GM23338 (cell line): ENCODE data around the gene FOXG1.

Source experiments
- CREB1 ChIP-seq: fragments of 250-450 bp; sonication (Bioruptor Pico); IDR thresholded peaks from 2 replicates; pipeline ENCODE4 v1.5.0; 2020; ENCODE audit warnings: low read depth, mild to moderate bottlenecking, moderate library complexity
- CTCF ChIP-seq, 2 experiments: fragments of 200-600 bp in 1 of 2; sonication (generic) in 1 of 2; conservative IDR thresholded peaks; 2 replicates each; pipeline versions ENCODE4 v1.5.1 to v1.6.1; 2016 to 2017; ENCODE audit warnings: antibody characterized with exemption in 2 of 2, low read depth in 2 of 2, mild to moderate bottlenecking in 2 of 2, moderate library complexity in 1 of 2
- ETS1 ChIP-seq: IDR thresholded peaks from 2 replicates; pipeline ENCODE4 v1.6.1; 2016; ENCODE audit warnings: antibody characterized with exemption
- EZH2 ChIP-seq: fragments of 200-600 bp; sonication (generic); IDR thresholded peaks from one replicate; pipeline ENCODE4 v1.8.0; 2017; ENCODE audit warnings: antibody characterized with exemption, mild to moderate bottlenecking, low read depth; ENCODE audit not compliant: unreplicated experiment
- EZH2phosphoT487 ChIP-seq: fragments of 200-600 bp; sonication (generic); IDR thresholded peaks from one replicate; pipeline ENCODE4 v1.8.1; 2018; ENCODE audit warnings: antibody characterized with exemption; ENCODE audit not compliant: unreplicated experiment
- JUNB ChIP-seq: IDR thresholded peaks from one replicate; pipeline ENCODE4 v1.6.1; 2016; ENCODE audit warnings: antibody characterized with exemption; ENCODE audit not compliant: unreplicated experiment
- POLR2AphosphoS5 ChIP-seq: IDR thresholded peaks from 2 replicates; pipeline ENCODE4 v1.6.1; 2016; ENCODE audit warnings: antibody characterized with exemption, low read depth
- REST ChIP-seq: IDR thresholded peaks from one replicate; pipeline ENCODE4 v1.6.1; 2018; ENCODE audit warnings: antibody characterized with exemption; ENCODE audit not compliant: unreplicated experiment
- STAT1 ChIP-seq: IDR thresholded peaks from one replicate; pipeline ENCODE4 v1.6.1; 2016; ENCODE audit warnings: antibody characterized with exemption; ENCODE audit not compliant: unreplicated experiment

GRCh38 chr14:28776482-28777266, 10.1 kb downstream of the FOXG1 start:
- no peak for TF ChIP-seq EZH2phosphoT487
- no peak for TF ChIP-seq CTCF (conservative IDR thresholded peaks at IDR 0.05; ENCODE audit: low read depth in 2 of 2)
- no peak for TF ChIP-seq ETS1
- TF ChIP-seq POLR2AphosphoS5: no peak
- no peak for TF ChIP-seq REST
- TF ChIP-seq CREB1: no peak
- no peak for TF ChIP-seq JUNB
- no peak for TF ChIP-seq EZH2
- TF ChIP-seq STAT1: no peak
